Mucosa of gallbladder (tissue), 1 donor: Measurements from ENCODE around the gene SFT2D2. TPM values are rescaled to one million over a fixed set of nuclear protein-coding genes. Genes with fewer than 3 reads are reported as not detected.

Source experiments
- total RNA-seq: library from RNA; stranded (reverse); gene quantifications from one replicate; pipeline ENCODE4 v1.2.1, GENCODE V29; 2021
- donor health status: DM: no; HTN: no; CAD: no.

SFT2D2 gene
- total RNA-seq, 1 donor from 2014 or later: 67.8 TPM

Other genes starting within 250 kb of the SFT2D2 start
- 13.9 TPM for gene GPR161, start 89.1 kb upstream of the SFT2D2 start, total RNA-seq
- gene TIPRL, start 47.0 kb upstream of the SFT2D2 start, total RNA-seq: 30.3 TPM
- 3.4 TPM for gene TBX19, start 54.9 kb downstream of the SFT2D2 start, total RNA-seq